Smooth muscle cell of the brain vasculature (primary cell): ENCODE results near the gene TGFB3.
"Not testable (repeated sequence)": the region's sequence is repeated elsewhere in the genome, so short reads cannot be mapped to it uniquely, and the experiment has no call there.

Source experiments
- DNase-seq: peaks from one replicate; pipeline ENCODE4 v3.0.0-alpha.2; 2012; ENCODE audit warnings: low read depth, low spot score

TGFB3 gene

GRCh38 chr14:75960231-75960630 is 21.6 kb downstream of the TGFB3 start:
- no peak for DNase-seq

- DNase-seq, result no peak
Observed at GRCh38 chr14:75959031-75959430, 22.8 kb downstream of the TGFB3 start.

- DNase-seq, result no peak
Observed at GRCh38 chr14:75952489-75952888, 29.3 kb downstream of the TGFB3 start.

GRCh38 chr14:75946785-75947184 is 35.0 kb downstream of the TGFB3 start:
- no peak for DNase-seq

- no peak for DNase-seq
Observed at GRCh38 chr14:75944607-75945241, 37.1 kb downstream of the TGFB3 start.

- no peak for DNase-seq
Observed at GRCh38 chr14:75941030-75941429, 40.8 kb downstream of the TGFB3 start.

GRCh38 chr14:75939200-75939599 is 42.6 kb downstream of the TGFB3 start:
- no peak for DNase-seq

- DNase-seq, result no peak
Observed at GRCh38 chr14:75934998-75935628, 46.7 kb downstream of the TGFB3 start.

- no peak for DNase-seq
Observed at GRCh38 chr14:75933712-75934296, 48.0 kb downstream of the TGFB3 start.

- DNase-seq, result no peak
Observed at GRCh38 chr14:75928690-75929181, 53.1 kb downstream of the TGFB3 start.

- no peak for DNase-seq
Observed at GRCh38 chr14:75927564-75928087, 54.2 kb downstream of the TGFB3 start.

- no peak for DNase-seq
Observed at GRCh38 chr14:75926431-75927115, 55.2 kb downstream of the TGFB3 start.

- DNase-seq, result not testable (repeated sequence)
Observed at GRCh38 chr14:75925141-75925840, 56.5 kb downstream of the TGFB3 start.

GRCh38 chr14:75920421-75920820 is 61.4 kb downstream of the TGFB3 start:
- not testable (repeated sequence) for DNase-seq

- no peak for DNase-seq
Observed at GRCh38 chr14:75917946-75918335, 63.9 kb downstream of the TGFB3 start.

- no peak for DNase-seq
Observed at GRCh38 chr14:75917322-75917945, 64.4 kb downstream of the TGFB3 start.

- no peak for DNase-seq
Observed at GRCh38 chr14:75915045-75915444, 66.8 kb downstream of the TGFB3 start.

- no peak for DNase-seq
Observed at GRCh38 chr14:75913183-75913582, 68.6 kb downstream of the TGFB3 start.

- DNase-seq, result no peak
Observed at GRCh38 chr14:75911883-75912282, 69.9 kb downstream of the TGFB3 start.

- no peak for DNase-seq
Observed at GRCh38 chr14:75910048-75910447, 71.7 kb downstream of the TGFB3 start.

- no peak for DNase-seq
Observed at GRCh38 chr14:75909630-75910029, 72.2 kb downstream of the TGFB3 start.
